GM21529 (cell line): Measurements from ENCODE around the gene CACNA2D3.

Source experiments
- ATAC-seq: cut with Tn5 transposase; IDR thresholded peaks from one replicate; pipeline ENCODE4 v1.9.1; 2021; ENCODE audit not compliant: unreplicated experiment

Gene CACNA2D3

DNA sequence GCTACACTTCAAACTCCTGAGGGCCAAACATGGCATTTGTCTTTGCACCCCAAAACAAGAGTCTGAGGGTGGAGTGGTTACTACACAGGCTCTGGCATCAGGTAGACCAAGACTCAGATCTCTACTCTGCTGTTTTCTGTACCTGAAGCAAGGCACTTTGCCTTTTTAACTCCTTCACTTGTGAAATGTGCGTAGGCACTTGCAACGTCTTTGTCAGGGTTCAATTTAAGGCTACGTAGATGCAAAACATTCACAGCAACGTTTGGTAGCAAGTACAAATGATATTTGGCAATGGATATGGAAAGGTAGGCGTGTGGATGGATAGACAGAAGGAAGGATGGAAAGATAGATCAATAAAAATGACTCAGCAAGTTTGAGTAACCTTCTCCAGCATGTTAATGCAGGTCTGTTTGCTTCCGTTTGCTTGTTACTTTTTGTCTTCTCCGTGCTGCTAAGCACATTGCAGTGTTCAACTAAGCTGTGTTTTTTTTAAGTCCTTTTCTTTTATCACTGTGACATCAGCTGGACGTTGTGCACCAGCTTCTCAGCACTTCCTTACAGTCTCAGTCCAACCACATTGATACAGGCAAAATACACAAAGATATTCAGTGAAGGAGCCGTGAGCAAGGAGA lies 704.8 kb downstream of the CACNA2D3 start:
- no peak for ATAC-seq

DNA sequence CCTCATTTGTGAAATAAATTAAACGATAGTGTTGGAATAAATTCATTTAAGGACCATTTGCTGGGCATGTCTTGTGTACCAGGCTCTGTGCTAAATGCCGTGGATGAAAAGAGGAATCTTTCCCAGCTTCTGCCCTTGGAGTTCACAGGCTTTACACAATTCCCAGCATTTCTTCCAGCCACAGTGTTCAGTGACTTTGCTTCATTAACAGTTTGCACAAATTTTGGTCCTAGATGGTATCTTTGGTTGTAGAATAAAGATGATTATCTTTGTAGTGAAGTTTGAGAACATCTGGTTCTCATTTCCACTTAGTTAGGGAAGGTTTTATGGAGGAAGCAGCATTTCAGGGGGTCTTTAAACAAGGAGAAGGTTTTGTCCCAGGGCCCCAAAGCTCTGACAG lies 705.4 kb downstream of the CACNA2D3 start:
- no peak for ATAC-seq

DNA sequence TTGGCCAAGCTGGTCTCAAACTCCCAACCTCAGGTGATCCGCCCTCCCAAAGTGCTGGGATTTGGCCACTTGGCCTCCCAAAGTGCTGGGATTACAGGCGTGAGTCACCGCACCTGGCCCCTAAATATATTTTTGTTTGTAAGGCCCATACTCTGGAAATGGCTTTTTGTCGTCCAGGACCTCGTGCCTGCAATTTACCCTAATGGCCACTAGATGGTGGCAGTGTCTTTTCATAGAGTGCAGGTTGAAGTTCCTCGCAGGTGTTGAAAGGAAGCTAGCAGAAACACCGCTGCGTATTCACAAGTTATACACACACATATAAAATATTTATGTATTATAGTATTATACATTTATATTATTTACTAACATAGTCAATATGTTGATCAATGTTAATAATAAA lies 708.3 kb downstream of the CACNA2D3 start:
- ATAC-seq = peak; percentile 48

DNA sequence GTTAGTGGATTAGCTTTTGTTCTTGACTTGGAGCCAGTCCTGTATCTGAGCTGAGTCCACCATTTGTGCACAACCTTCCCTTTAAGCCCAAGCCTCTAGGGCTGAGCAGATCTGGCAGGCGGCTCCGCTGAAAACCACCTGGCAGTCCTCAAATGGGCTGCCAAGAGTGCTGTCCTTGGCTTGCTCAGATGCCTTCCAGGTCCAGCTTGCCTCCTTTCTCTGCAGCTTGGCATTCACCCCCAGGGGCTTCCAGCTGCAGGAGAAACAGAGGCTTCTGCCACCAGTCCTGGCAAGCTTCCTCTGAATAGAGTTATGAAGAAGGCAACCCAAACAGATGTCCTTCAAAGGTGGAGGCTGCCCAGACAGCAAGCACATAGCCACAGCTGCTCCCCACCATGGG lies 708.8 kb downstream of the CACNA2D3 start:
- ATAC-seq = no peak

DNA sequence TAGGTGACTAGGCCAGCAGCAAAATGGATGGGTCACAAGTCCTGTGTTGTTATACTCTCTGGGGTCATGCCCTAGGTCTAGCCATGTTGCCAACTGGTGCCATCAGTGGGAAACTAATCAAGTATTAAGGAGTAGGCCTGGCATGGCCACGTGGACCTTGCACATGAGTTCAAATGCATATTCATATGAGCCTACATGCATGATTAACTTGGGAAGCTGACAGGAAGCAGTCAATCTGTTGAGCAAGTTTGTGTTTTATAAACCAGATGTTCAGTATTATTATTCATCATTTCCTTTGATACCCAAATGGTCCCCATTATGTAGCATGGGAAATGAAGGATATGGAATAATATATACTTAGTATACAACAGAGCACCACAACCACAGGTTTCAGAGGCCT lies 710.5 kb downstream of the CACNA2D3 start:
- ATAC-seq = no peak

DNA sequence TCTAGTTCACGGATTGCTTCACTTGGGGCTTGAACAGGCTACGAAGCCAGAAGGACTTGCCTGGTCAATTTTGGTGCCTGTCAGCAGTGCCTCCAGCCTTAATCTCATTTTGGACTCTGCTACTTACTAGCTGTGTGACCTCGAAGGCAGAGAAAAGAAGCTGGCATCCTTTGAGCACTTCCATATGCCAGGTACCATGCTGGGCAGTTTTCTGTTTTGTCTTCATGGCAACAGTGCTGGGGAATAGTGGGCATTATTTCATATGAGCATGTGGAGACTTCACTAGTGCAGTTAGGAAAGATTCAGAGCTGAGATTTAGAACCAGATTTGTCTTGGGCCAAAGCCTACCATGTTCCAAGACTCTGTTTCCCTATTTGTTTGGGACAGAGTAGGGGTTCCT lies 713.3 kb downstream of the CACNA2D3 start:
- ATAC-seq = no peak

DNA sequence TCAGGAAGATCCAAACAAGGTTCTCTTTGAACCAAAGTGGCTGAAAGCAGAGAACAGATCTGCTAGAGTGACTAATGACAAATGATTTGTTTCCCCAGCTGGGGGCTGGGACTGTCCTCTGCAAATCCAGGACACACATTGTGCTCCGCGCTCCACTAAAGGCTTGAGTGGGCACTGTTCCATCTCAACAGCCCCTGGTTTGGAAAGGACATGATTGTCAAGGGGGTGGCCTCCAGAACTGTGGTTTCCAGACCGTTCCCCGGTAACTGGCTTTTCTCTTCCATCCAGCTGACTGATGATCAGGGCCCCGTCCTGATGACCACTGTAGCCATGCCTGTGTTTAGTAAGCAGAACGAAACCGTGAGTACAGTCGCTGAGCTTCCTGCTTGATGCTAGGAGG lies 714.5 kb downstream of the CACNA2D3 start:
- ATAC-seq = no peak

DNA sequence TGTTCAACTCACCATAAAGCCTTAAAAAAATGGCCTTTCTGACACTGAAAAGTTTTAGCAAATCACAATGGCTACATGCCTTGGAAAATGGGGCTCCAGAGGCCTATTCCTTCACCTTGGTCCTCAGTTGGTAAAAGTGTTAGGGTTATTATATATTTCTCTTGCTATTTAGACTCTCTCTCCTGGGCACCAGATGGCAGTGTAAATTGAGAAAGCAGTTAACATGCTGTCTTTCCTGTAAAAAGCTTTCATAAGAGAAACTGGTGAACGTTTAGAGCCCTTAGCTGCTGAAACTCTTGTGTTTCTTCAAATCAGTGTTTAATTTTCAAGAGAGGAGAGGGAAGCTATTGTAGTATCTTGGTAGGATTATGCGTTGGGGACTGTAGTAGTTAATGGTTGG lies 715.6 kb downstream of the CACNA2D3 start:
- no peak for ATAC-seq

DNA sequence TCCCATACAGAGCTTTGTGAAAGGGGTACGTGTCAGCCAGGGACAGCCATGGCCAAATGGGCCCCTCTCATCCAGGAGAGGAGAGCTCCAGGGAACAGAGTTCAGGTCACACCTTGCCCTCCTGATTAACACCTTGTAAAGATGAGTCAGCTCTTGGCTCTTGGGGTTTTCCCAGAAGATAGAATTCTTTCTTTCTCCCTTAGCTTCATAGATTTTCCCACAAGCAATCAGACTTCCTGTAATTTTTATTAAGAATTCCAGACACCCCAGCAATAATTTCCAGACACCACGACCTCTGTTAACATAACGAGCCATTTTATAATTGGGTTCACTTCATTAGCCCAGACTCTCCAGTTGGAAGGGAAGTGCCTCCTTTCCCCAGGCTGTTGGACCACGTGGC lies 719.1 kb downstream of the CACNA2D3 start:
- no peak for ATAC-seq

DNA sequence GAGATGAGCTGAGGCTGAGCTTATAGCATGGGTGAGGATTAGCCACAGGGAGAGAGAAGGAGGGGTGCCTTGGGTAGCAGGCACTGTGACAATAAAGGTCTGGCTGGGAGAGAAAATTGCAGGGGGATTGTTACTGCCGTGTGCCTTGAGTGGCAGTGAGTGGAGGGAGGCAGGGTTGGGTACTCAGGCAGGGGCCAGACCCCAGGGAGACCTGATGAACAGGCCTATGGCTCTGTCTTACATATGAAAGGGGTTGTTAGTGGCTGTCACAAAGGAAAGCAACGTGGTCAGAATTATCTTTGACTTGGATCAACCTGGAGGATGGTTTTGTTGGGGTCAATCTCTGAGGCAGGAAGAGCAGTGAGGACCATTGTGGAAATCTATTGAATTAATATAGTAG lies 721.0 kb downstream of the CACNA2D3 start:
- ATAC-seq = no peak

DNA sequence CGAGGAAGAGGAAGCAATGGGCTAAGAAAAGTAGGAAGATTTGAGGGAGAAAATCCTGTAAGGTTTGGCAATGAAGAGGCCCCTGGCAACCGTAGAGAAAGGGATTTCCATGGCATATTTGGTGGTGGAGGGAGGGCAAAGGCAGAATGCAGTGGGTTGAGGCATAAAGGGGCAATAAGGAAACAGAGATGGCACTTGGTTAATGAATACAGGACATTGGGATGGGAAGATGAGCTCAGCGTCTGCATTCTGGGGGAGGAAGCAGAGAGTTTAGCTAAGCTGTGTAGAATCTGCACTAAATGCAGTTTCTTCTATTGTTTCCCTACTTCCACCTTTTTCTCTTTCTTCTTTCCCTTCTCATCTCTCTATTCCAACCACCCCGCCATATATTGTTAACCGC lies 721.9 kb downstream of the CACNA2D3 start:
- ATAC-seq = no peak

DNA sequence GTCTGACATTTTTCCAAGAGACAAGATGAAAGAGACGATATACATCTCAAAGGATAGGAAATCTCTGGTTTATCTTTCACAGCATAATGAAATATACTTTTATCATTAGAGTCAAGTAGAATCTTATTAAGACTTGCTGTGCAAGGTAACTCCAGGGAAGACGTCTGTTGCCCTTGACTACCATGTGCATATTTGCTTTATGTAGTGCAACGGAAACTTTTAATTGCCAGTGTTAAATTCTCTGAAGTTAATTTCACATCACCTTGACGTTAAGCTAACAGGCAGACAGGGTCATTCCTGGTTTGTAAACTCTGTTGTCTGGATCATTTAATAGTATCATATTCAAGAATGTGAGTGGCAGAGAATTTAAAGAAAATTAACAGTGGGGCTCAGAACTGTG lies 722.7 kb downstream of the CACNA2D3 start:
- ATAC-seq = no peak

DNA sequence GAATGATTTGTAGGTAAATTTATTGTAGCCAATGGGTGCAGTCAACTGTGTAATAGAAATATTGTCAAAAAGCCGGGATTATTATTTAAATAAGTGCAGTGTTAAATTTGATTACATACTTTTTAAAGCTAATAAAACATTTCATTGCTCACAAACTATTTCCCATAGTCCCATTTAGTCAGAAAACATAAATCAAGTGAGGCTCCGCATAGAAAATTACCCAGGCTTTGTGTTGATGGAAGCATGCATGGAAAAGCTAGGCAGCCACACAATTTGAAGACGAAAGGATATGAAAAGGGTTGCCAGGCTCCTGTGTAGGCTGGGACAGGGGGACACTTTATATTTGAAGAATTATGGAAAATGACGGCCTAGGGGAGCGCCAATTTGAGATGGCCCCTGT lies 723.2 kb downstream of the CACNA2D3 start:
- no peak for ATAC-seq

DNA sequence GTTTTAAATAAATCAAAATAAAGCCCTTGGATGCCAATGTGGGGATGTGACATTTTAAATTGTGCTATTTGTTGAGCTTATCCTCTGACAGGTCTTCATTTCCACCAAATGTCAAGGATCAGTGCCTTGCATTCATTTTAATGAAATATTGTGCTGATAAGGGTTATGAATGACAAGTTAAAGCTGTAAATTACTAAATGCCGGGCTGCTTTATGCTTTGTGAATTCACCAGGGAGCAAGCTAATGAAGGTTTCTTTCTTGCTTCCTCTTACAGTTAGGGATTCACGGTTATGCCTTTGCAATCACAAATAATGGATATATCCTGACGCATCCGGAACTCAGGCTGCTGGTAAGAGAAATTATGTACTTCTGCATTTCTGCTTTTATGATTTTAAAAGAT lies 723.8 kb downstream of the CACNA2D3 start:
- no peak for ATAC-seq

DNA sequence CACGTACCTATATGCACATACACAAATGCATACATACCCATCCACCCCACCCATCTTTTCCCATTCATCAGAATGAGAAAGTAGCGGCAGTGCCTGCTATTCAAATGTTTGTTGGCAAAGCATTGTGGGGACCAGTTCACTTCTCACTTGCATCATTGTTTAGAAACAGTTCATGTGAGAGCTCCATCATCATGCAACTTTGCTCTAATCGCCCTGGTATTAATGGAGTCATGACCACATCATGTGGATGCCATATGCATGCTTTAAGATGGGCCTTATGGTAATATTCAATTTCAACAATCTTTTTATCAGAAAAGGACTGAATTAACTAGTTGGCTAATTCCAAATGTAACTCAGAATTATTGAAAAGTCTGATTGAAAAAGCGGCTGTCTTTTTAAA lies 725.0 kb downstream of the CACNA2D3 start:
- ATAC-seq = no peak

DNA sequence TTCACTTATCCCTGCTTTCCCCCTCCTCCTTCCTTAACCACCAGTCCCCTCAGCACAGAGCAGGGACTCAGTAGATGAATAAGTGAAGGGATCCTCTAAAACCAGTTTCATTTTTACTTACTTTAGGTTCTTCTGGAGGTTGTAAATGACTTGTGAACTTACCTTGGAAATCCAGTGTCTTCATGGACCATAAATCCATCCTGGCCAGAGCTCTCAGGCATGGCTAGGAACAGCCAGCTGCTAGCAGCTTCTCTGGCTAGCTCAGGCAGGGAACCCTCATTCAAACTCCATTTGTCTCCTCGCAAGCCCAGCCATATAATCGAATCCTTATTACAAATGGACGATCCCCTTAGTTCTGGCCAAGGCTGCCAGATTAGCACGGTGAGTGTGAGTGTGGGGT lies 727.0 kb downstream of the CACNA2D3 start:
- no peak for ATAC-seq

DNA sequence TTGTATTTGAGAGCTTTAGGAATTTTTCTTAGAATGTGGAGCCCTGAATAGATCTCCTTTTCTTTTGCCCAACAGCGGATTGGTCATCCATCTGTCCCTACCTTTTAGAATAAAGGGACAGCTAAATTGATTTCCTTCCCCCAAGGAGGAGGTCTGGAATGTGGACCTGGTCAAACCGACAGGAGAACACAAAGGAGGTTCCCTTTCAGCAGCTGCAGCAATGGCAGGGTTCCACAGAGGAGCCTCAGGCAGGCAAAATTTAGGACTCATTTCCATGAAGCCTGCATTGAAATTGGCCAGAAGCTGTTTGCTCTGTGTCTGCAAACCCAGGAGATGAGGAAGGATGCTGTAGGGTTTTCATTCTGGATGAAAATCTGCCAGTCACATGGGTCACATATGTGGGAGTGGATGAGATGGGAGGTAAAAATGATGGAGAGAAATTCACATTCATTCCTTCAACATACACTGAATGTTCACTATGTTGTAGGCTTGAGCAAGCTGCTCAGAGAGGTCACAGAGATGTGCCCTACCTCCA lies 728.2 kb downstream of the CACNA2D3 start:
- ATAC-seq = no peak

DNA sequence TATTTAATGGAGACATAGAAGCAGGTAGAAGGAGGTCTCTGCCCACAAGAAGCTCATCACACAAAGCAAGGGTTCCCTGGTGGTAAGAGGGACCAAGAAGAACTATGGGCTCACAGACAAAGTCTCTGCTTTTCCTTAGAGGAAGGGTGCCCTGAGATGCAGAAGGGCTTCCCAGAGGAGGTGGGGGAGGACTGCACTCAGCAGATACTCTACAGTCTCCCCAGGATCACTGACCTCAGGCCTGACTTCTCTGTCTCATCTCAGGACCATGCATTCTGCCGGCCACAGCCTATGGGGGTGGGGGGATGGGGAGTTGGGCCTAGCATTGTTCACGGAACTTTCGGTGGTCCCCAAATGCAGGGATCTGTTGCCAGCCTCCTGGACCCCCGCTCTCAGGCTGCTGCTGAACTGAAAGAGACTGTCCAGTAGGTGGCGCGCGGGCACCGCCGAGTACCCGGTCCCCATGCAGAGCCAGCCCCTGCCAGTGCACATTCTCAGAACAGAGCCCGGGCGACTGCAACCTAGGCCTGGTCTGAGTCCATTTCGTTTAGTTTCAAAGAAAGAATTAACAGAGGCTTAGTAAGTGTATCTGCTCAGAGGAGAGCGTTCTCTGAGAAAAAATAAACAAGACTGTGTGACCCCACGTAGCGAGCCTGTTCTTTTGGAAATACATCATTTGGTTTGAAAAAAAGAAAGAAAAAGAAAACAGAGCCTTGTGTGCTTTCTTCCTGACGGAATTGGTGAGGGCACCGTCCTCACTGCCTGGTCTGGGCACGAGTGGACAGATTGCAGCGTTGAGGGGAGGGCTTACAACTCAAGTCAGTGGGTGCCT lies 731.4 kb downstream of the CACNA2D3 start:
- peak; percentile 79 for ATAC-seq

DNA sequence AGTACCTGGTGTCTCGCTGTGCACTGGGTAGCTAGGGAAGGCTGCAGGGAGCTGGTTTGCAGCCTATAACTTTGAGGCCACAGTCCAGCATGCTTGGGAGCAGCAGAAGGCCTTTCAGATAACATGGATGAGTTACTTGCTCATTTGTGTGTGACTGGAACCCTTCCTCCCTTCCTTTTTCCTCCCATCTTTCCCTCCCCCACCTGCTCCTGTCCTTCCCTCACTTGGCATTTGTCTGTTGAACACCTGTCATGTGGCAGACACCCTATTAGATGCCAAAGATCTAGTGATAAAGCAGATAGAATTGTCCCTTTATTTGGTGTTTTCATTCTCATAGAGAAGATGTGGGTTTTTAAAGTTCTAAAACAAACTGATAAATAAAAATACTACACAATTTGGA lies 733.9 kb downstream of the CACNA2D3 start:
- no peak for ATAC-seq

DNA sequence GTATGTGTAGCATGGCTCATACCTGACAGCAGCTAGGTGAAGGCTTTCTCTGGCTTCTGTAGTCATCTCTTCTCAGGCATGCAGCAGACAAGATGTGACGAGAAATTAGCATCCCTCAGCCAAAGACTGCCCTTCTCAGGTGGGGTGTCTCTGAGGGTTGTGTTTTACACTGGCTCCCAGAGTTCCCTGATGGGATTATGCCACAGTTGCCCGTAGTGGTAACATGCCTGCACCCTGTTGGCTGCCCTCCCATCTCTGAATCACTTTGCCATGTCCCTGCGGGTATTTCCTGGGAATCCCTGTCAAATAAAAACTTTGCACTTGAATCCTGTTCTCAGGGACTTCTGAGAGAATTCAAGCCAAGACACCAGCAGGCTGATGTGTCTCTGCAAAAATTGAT lies 735.0 kb downstream of the CACNA2D3 start:
- ATAC-seq = no peak

DNA sequence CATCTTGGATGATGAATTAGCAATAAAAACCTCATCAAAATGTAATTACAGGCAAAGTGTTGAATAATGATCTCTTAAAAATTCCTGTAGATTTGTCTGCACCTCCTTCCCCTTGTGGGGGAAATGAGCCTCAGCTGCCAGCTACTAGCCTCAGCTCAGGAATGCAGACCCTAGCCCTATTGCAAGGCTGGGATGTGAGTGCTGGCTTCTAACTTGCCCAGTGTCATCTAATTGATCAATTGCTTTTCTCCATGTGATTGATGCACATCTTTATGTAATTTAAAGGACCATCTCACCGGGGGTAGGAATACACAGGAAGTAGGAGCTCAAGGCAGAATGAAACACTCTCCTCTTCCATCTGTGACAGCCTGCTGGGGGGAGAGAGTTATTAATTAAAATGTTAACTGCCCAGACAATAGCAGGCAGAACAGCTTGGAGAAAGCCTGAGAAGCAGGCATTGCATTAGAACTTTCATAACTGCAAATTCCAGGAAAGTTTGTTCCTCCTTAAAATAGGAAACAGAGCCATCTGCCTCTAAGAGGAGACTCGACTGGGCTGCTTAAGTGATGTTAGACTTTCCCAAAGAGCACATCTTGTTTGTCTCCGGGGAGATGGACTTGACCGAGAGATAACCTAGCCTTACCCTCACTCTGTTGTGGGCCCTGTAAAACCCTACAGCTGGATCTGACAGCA lies 735.9 kb downstream of the CACNA2D3 start:
- no peak for ATAC-seq

DNA sequence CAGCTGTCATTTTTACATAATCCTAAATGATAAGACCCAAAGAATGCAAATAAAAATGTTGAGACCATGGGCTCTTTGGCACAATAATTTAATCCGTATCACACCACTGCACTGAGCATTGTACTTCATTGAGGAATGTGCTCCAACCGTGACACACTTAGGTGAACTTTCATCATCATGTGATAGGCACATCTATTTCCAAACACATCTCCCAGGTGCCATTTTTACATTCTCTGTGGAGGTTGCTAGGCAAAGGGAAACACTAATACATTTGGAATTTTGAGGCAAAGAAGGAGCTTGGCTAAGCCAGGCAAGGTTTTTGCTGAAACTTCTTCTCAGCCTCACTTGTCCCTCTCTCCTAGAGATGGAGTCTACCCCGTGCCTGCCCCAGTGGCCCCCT lies 736.8 kb downstream of the CACNA2D3 start:
- no peak for ATAC-seq
